ENCODE measurements around the gene TCF7.

Gene TCF7

GRCh38 chr5:134178096-134178419, 63.6 kb downstream of the TCF7 start:
- Histone ChIP-seq H3K27me3 (ENCODE audit: insufficient read depth, poor library complexity, severe bottlenecking) (no peaks in the 10 kb centered on the region), H3K4me3 (replicated peaks; ENCODE audit: insufficient read depth, low read length) (no peak overlapping the region), H3K27ac (replicated peaks) (no peak overlapping the region)
- no peak for DNase-seq (ENCODE audit: low read depth in 1 of 2, low spot score in 1 of 2)
- TF ChIP-seq POLR2AphosphoS5 (IDR thresholded peaks at IDR 0.05; ENCODE audit: low read depth) (no peak), SPI1 (IDR thresholded peaks at IDR 0.05; ENCODE audit: borderline replicate concordance, low read depth) (no peak)

GRCh38 chr5:134183481-134183880, 69.0 kb downstream of the TCF7 start:
- H3K4me3 ChIP-seq (replicated peaks; ENCODE audit: insufficient read depth, low read length), result no peak overlapping the region
- no peak for TF ChIP-seq CTCF (IDR thresholded peaks at IDR 0.05; ENCODE audit: insufficient read depth, low read length)
- no peak for TF ChIP-seq SPI1 (IDR thresholded peaks at IDR 0.05; ENCODE audit: borderline replicate concordance, low read depth)
- TF ChIP-seq REST (IDR thresholded peaks at IDR 0.05; ENCODE audit: insufficient replicate concordance, low read depth), result no peak
- no peak for TF ChIP-seq GABPA (IDR thresholded peaks at IDR 0.05; ENCODE audit: low read depth)
- no peak for TF ChIP-seq POLR2AphosphoS5 (IDR thresholded peaks at IDR 0.05; ENCODE audit: low read depth)
- no peak overlapping the region for H3K27ac ChIP-seq (replicated peaks)
- H3K27me3 ChIP-seq (ENCODE audit: insufficient read depth, poor library complexity, severe bottlenecking), result no peaks in the 10 kb centered on the region
- no peak for DNase-seq (ENCODE audit: low read depth in 1 of 2, low spot score in 1 of 2)

GRCh38 chr5:134184155-134185135, 70.0 kb downstream of the TCF7 start:
- Histone ChIP-seq H3K27me3 (ENCODE audit: insufficient read depth, poor library complexity, severe bottlenecking) (no peaks in the 10 kb centered on the region), H3K27ac (replicated peaks) (no peak overlapping the region), H3K4me3 (replicated peaks; ENCODE audit: insufficient read depth, low read length) (no peak overlapping the region)
- peak in 1 of 2 experiments; percentile 46 for DNase-seq (ENCODE audit: low read depth in 1 of 2, low spot score in 1 of 2)
- TF ChIP-seq REST (IDR thresholded peaks at IDR 0.05; ENCODE audit: insufficient replicate concordance, low read depth) (no peak), GABPA (IDR thresholded peaks at IDR 0.05; ENCODE audit: low read depth) (no peak), CTCF (IDR thresholded peaks at IDR 0.05; ENCODE audit: insufficient read depth, low read length) (peak; percentile 65)

GRCh38 chr5:134188092-134188491, 73.6 kb downstream of the TCF7 start:
- H3K27ac ChIP-seq (replicated peaks), result no peak overlapping the region
- H3K27me3 ChIP-seq (ENCODE audit: insufficient read depth, poor library complexity, severe bottlenecking), result no peaks in the 10 kb centered on the region
- H3K4me3 ChIP-seq (replicated peaks; ENCODE audit: insufficient read depth, low read length), result no peak overlapping the region
- DNase-seq (ENCODE audit: low read depth in 1 of 2, low spot score in 1 of 2), result no peak
- no peak for TF ChIP-seq CTCF (IDR thresholded peaks at IDR 0.05; ENCODE audit: insufficient read depth, low read length)
- no peak for TF ChIP-seq GABPA (IDR thresholded peaks at IDR 0.05; ENCODE audit: low read depth)
- TF ChIP-seq SPI1 (IDR thresholded peaks at IDR 0.05; ENCODE audit: borderline replicate concordance, low read depth), result no peak
- no peak for TF ChIP-seq REST (IDR thresholded peaks at IDR 0.05; ENCODE audit: insufficient replicate concordance, low read depth)
- no peak for TF ChIP-seq POLR2AphosphoS5 (IDR thresholded peaks at IDR 0.05; ENCODE audit: low read depth)

Measured in HL-60 (cell line).